ENCODE data around the gene CORO7.
A peak's percentile ranks its signal among the peaks of the same experiment; 100 is the strongest.

The CORO7 gene

DNA sequence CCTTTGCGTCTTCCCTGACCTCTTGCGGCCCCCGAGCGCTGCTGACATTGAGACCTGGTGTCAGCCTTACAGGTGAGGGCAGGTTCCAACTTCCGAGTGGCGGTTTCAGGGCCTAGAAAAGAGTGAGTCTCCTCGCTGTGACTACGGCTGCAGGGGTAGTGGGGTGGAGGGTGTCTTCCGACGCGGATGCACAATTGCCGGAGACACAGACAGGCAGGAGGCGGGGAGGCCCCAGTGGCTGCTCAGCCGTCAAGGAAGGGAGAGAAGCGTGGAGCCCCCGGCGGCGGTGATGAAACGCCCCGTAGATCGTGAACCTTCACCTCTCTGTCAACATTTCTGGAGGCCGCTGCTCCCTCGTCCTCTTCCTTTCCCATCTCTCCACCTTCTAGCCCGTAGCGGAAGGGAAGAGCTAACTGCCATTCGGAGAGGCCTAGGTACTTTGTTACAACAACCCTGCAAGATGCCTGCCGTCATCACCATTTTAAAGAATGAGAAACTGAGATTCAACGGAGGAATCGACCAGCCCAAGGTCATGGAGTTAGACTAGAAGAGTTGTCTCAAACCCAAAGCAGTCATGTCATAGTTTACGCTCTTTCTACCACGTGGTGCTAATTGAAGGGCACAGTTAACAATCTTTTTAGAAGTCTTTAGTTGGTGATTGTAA is 9.8 kb upstream of the CORO7 start:
- DNase-seq (ENCODE audit: low spot score), result no peak

GRCh38 chr16:4425378-4426020 is 9.1 kb upstream of the CORO7 start, which contains the start of gene DNAJA3:
DNAJA3 (plus strand) TSS chr16:4425868; CDS start chr16:4425882, 14 bp downstream.
- DNase-seq (ENCODE audit: low spot score), result peak; percentile 97

- no peak for DNase-seq (ENCODE audit: low spot score)
Measured at GRCh38 chr16:4420505-4421105, 4.2 kb upstream of the CORO7 start.

GRCh38 chr16:4419402-4419959 is 3.1 kb upstream of the CORO7 start:
- DNase-seq (ENCODE audit: low spot score), result no peak

- DNase-seq (ENCODE audit: low spot score), result peak; percentile 75
Measured at GRCh38 chr16:4415538-4416199, 727 bp downstream of the CORO7 start.

GRCh38 chr16:4414187-4414917 is 2.0 kb downstream of the CORO7 start:
- peak; percentile 49 for DNase-seq (ENCODE audit: low spot score)

GRCh38 chr16:4412854-4413253 is 3.5 kb downstream of the CORO7 start:
- no peak for DNase-seq (ENCODE audit: low spot score)

- DNase-seq (ENCODE audit: low spot score), result no peak
Measured at GRCh38 chr16:4412159-4412558, 4.2 kb downstream of the CORO7 start.

GRCh38 chr16:4411684-4412083 is 4.7 kb downstream of the CORO7 start:
- DNase-seq (ENCODE audit: low spot score), result no peak

GRCh38 chr16:4410335-4411075 is 5.9 kb downstream of the CORO7 start:
- no peak for DNase-seq (ENCODE audit: low spot score)

DNA sequence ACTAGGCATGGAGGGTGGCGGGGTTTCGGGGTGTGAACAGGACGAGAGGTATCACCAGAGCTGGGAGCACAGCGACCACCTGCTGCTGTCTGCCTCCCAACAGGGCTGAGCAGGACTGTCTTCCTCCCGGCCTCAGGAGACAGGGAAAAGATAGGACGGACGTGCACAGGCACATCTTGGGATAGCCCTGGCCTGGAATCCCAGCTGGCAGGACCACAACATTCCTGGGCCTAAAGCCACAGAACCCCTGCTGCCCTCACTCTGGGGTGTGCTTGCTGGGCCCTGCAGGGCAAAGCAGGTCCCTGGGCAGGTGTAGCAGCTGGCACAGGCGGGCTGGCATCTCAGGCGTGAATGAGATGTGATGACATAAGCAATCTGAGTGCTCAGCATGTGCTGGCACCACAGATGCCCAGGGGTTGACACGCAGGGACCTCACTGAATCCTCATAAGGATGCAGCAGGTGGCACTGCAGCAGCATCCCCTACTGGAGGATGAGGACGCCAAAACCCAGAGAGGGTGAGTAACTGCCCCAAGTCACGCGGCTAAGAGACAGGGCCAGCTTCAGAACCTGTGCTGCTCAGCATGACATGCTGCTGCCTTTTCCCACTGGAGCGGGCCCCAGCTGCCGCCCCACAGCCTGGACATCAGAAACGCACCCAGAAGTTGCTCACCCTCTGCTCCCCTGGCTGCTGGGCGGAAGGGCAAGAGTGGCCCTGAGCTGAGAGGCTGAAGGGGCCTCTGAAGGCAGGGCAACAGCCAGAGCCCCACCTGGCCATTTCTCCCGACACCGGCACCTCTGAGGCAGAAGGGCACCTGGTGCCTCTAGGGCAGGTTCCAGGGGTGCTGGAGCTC is 7.1 kb downstream of the CORO7 start:
- no peak for DNase-seq (ENCODE audit: low spot score)

DNA sequence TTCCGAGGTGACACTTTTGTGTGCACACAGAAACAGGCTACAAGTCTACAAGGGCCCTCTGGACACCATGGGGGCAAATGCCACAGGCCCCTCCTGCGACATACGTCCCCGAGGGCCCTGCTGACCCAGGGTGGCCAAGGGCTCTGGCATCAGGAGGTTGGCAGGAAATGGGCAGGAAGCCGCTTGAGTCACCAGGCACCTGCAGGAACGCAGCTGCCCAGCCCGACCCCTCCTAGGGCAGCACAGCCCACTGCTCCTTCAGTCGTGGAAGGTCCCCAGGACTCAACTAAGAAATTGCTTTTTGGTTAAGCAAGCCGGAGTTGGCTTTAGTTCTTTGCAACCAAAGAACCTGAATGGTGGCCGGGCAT is 8.1 kb downstream of the CORO7 start:
- DNase-seq (ENCODE audit: low spot score), result no peak

DNA sequence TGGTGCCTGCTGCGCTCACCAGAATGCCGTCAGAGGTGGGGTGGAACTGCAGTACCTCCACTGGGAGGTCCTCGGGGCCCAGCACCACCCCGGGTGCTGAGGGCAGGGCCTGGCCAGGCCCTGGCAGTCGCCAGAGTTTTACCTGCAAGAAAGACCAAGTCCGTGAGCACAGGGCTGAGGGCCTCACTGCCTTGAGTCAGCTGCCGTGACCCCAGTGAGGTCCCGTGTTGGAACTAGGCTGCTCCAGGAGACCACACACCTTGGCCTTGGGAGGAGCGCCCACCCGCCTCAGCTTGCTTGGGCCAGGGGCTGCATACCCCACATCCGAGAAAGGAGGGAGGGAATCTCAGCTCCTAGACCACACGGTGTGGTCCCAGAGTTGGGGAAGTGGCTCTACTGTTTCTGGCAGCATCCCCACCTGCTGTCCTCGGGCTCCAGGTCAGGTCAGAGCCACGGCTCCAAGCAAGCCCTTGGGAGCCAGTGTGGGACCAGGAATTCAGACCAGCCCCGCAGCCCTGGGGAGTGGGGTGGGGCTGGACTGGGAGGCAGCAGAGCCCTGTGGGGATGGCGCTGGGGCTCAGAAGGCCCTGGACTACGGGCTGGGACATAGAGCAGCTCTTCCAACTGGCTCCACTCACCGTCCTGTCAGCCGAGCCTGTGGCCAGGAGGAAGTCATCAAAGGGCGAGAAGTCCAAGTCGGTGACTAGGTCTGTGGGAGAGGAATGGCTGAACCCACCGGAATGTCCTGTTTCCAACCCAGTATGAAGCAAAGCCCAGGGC is 8.7 kb downstream of the CORO7 start:
- no peak for DNase-seq (ENCODE audit: low spot score)

GRCh38 chr16:4404967-4405696 is 11.3 kb downstream of the CORO7 start:
- no peak for DNase-seq (ENCODE audit: low spot score)

DNA sequence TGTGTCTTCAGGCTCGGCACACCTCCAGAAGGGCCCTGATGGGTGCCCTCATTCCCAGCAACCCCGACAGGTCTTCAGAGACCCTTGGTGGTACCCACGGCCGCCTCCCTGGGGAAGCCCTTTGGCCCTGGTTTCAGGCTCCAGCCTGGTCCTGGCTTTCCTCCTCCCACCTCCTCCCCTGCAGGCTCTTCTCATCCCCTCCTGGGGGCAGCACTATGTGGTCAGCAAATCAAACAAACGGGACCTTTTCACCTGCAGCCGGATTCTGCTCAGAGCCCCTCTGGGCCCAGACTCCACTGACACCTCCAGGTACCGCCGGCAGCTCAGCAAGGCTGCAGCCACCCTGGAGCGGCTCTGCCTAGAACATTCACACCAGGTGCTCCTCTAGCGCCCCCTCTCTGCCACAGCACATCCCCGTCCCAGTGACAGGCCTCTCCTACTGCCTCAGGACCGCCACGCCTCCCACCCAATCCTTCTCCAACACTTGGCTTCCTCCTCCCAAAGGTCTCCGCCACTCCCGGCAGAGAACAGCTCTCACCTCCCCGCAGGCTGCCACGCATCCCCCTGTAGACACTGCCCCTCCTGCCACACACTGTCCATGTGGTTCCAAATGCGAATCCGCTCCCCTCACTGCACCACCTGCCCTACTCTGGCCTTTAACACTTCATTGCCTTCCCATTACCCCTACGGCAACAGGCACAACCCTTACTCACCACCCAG is 12.0 kb downstream of the CORO7 start:
- peak; percentile 74 for DNase-seq (ENCODE audit: low spot score)

GRCh38 chr16:4403133-4403949 is 13.1 kb downstream of the CORO7 start:
- DNase-seq (ENCODE audit: low spot score), result no peak

DNA sequence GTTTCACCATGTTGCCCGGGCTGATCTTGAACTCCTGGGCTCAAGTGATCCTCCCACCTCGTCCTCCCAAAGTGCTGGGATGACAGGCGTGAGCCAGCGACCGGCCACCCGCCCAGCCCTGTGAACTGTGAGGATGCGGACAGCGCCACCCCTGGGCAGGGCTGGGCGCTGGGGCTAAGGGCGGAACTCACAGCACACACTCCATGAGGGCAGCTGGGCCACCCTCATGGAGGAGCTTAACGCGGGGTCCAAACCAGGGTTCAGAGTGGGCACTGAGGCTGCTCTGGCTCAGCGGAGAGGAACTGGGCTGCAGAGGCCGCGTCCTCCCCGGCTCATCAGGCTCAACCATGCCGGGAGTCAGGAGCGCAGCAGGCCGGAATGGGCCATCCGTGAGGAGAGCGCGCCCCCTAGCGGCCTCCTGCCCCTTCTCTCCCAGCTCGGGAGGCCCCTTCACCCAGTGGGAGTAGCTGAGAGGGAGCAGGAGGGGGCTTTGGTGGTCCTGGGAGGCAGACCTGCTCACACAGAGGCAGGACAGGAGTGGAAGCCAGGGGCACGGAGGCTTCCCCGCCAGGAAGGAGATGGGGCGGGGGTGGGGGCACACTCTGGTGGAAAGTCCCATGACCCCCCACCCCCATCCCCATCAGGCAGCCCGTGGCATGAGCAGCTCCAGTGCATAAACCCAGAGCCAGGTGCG is 13.8 kb downstream of the CORO7 start:
- DNase-seq (ENCODE audit: low spot score), result peak; percentile 65
